B cell (primary cell): ENCODE results near the gene RCBTB1. TPM values are rescaled to one million over a fixed set of nuclear protein-coding genes. Genes with fewer than 3 reads are reported as not detected.

Experiments
- ATAC-seq: fragments of 200-7000 bp; cut with Tn5 transposase; one replicate; pipeline ENCODE4 v1.10.0; 2021; ENCODE audit warnings: low read depth, mild to moderate bottlenecking, moderate number of reproducible peaks, moderate library complexity
- CTCF ChIA-PET: fragments of 350-600 bp; sonication (Branson Sonifier 250); formaldehyde crosslinking; loops from one replicate; lab custom pipeline; 2021; ENCODE audit warnings: antibody characterized with exemption, inconsistent platforms; lab: Charles Lee
- POLR2A ChIA-PET: fragments of 350-600 bp; sonication (Branson Sonifier 250); formaldehyde crosslinking; loops from one replicate; lab custom pipeline; 2021; ENCODE audit warnings: antibody characterized with exemption; lab: Charles Lee
- DNase-seq: peaks from one replicate; pipeline ENCODE4 v3.0.0; 2013
- H2AFZ ChIP-seq: 2 replicates; pipeline ENCODE4 v1.6.1; 2012; ENCODE audit warnings: mild to moderate bottlenecking, low read depth, low read length; ENCODE audit not compliant: insufficient read depth, poor library complexity, severe bottlenecking
- H3K27ac ChIP-seq, 2 donors: 1 replicate in 1 of 2; 2 replicates in 1 of 2; pipeline ENCODE4 v1.5.1; 2012 to 2013; ENCODE audit warnings: low read length in 2 of 2, mild to moderate bottlenecking in 2 of 2, moderate library complexity in 1 of 2
- H3K27me3 ChIP-seq, 4 experiments: fragments of 200-600 bp in 1 of 4; sonication (generic) in 1 of 4; replicated peaks in 1 of 4; 1 replicate in 2 of 4; 2 replicates in 2 of 4; pipeline versions ENCODE4 v1.6.1 to v1.7.0; 2013 to 2016; ENCODE audit warnings: low read length in 3 of 4, mild to moderate bottlenecking in 2 of 4, mixed read lengths in 1 of 4, moderate library complexity in 1 of 4; ENCODE audit not compliant: insufficient read depth in 4 of 4, control insufficient read depth in 3 of 4; ENCODE audit errors: control extremely low read depth in 1 of 4
- H3K36me3 ChIP-seq, 2 experiments: replicated peaks in 1 of 2; 1 replicate in 1 of 2; 2 replicates in 1 of 2; pipeline versions ENCODE4 v1.6.1 to v1.7.1; 2013; ENCODE audit warnings: low read length in 1 of 2; ENCODE audit not compliant: insufficient read depth in 2 of 2, control insufficient read depth in 1 of 2; ENCODE audit errors: control extremely low read depth in 1 of 2, extremely low read depth in 1 of 2
- H3K4me1 ChIP-seq, 2 donors: fragments of 200-600 bp in 1 of 2; sonication (generic) in 1 of 2; 1 replicate in 1 of 2; 2 replicates in 1 of 2; pipeline versions ENCODE4 v1.5.1 to v1.6.1; 2013 to 2017; ENCODE audit warnings: low read length in 2 of 2; ENCODE audit not compliant: control insufficient read depth in 2 of 2, insufficient read depth in 2 of 2
- H3K4me2 ChIP-seq: replicated peaks from 2 replicates; pipeline ENCODE3; 2012; ENCODE audit warnings: mild to moderate bottlenecking, low read depth, low read length; ENCODE audit not compliant: poor library complexity, severe bottlenecking
- H3K4me3 ChIP-seq, 5 experiments: fragments of 200-600 bp in 1 of 5; sonication (generic) in 1 of 5; 1 replicate in 3 of 5; 2 replicates in 2 of 5; pipeline versions ENCODE4 v1.5.1 to v1.7.0; 2011 to 2016; ENCODE audit warnings: low read length in 4 of 5, mild to moderate bottlenecking in 4 of 5, low read depth in 2 of 5, control low read depth in 1 of 5, moderate library complexity in 1 of 5; ENCODE audit not compliant: insufficient read depth in 1 of 5; ENCODE audit errors: control extremely low read depth in 1 of 5, extremely low read depth in 1 of 5
- H3K79me2 ChIP-seq: fragments of 200-600 bp; sonication (generic); one replicate; pipeline ENCODE4 v1.6.0; 2016; ENCODE audit warnings: low read length; ENCODE audit not compliant: control insufficient read depth, insufficient read depth
- H3K9ac ChIP-seq: fragments of 200-600 bp; sonication (generic); 2 replicates; pipeline ENCODE4 v1.6.1; 2017; ENCODE audit warnings: mild to moderate bottlenecking, low read length, moderate library complexity
- H3K9me3 ChIP-seq, 3 donors: one replicate each; pipeline versions ENCODE4 v1.6.1 to v1.7.1; 2013; ENCODE audit warnings: low read length in 2 of 3; ENCODE audit not compliant: control insufficient read depth in 2 of 3, insufficient read depth in 1 of 3; ENCODE audit errors: control extremely low read depth in 1 of 3
- H4K20me1 ChIP-seq: 2 replicates; pipeline ENCODE4 v1.6.0; 2012; ENCODE audit warnings: mild to moderate bottlenecking, low read length; ENCODE audit not compliant: insufficient read depth, control insufficient read depth, poor library complexity, severe bottlenecking
- H3K27ac Mint-ChIP-seq: one replicate; pipeline ENCODE4 v1.8.0; 2021; ENCODE audit warnings: mixed read lengths
- H3K27me3 Mint-ChIP-seq: one replicate; pipeline ENCODE4 v1.8.0; 2021; ENCODE audit warnings: mixed read lengths
- H3K4me1 Mint-ChIP-seq: one replicate; pipeline ENCODE4 v1.8.0; 2021; ENCODE audit warnings: mixed read lengths
- H3K4me3 Mint-ChIP-seq: one replicate; pipeline ENCODE4 v1.8.0; 2021; ENCODE audit warnings: mixed read lengths
- H3K9me3 Mint-ChIP-seq: one replicate; pipeline ENCODE4 v1.8.0; 2022; ENCODE audit warnings: mixed read lengths; ENCODE audit not compliant: insufficient read depth
- CTCF ChIP-seq: fragments of 200-600 bp; IDR thresholded peaks from one replicate; pipeline ENCODE4 v1.8.0; 2022; ENCODE audit warnings: antibody characterized with exemption, mild to moderate bottlenecking
- EZH2 ChIP-seq: IDR thresholded peaks from 2 replicates; pipeline ENCODE4 v1.6.1; 2012; ENCODE audit warnings: borderline replicate concordance, low read depth, mild to moderate bottlenecking, moderate library complexity, low read length; ENCODE audit not compliant: insufficient read depth, poor library complexity, severe bottlenecking
- WGBS: methylation state at CpG from one replicate; pipeline ENCODE4 v1.1.5; 2013; ENCODE audit warnings: missing lambda C conversion rate; ENCODE audit not compliant: insufficient coverage; 5-methylcytosine and 5-hydroxymethylcytosine counted together
- intact Hi-C: fragments of 100-400 bp; cut with micrococcal nuclease; formaldehyde crosslinking; loops from one replicate; pipeline ENCODE4 v1.10.0; 2022
- polyA plus RNA-seq: library from polyadenylated mRNA; depleted of rRNA; stranded (reverse); fragments of >200 nt; gene quantifications from 2 replicates; pipeline ENCODE4 v1.2.3, GENCODE V29; 2012
- total RNA-seq, 2 donors: library from RNA; stranded (reverse); fragments of 120-200 nt in 1 of 2; gene quantifications; 1 replicate in 1 of 2; 2 replicates in 1 of 2; pipeline versions ENCODE4 v1.2.3 to v1.2.4, GENCODE V29; 2013 to 2022

Gene RCBTB1
- total and polyA plus RNA-seq, 2 donors (not counting 1 experiment from before 2014, with no cell fraction given), result 10.7 to 35.2 TPM

GRCh38 chr13:49538404-49538803 is 47.0 kb downstream of the RCBTB1 start:
- H4K20me1 ChIP-seq, result no peaks in the 10 kb centered on the region
- no peaks in the 10 kb centered on the region for H3K27me3 Mint-ChIP-seq
- DNase-seq, result no peak
- no peaks in the 10 kb centered on the region for H3K79me2 ChIP-seq
- WGBS, result 100% methylated on average over 1 of the region's 2 CpGs
- H3K27ac ChIP-seq, result no peak overlapping the region
- POLR2A ChIA-PET, result no interaction called here
- H3K4me3 Mint-ChIP-seq, result no peak overlapping the region
- no peaks in the 10 kb centered on the region for H3K36me3 ChIP-seq
- no peak overlapping the region for H3K9ac ChIP-seq
- no peaks in the 10 kb centered on the region for H3K27me3 ChIP-seq
- CTCF ChIA-PET, result interaction anchor here (0.6 to 0.7 kb wide), 2 partner anchors 68 to 267 kb away, joined by 3 read pairs; no protein-coding TSS in a partner anchor
- intact Hi-C loops, result no loop called here
- no peak for ATAC-seq
- peaks cover 53% of the 10 kb centered on the region for H3K4me1 Mint-ChIP-seq
- TF ChIP-seq EZH2, result no peak
- TF ChIP-seq CTCF, result no peak
- H3K4me1 ChIP-seq, result peaks cover 36 to 44% of the 10 kb centered on the region in 2 donors
- H3K27ac Mint-ChIP-seq, result peak overlapping the region; percentile 73
- no peak overlapping the region for H3K4me3 ChIP-seq
- H3K9me3 ChIP-seq, result no peaks in the 10 kb centered on the region
- no peaks in the 10 kb centered on the region for H3K9me3 Mint-ChIP-seq
- no peak overlapping the region for H2AFZ ChIP-seq
- H3K4me2 ChIP-seq, result no peak overlapping the region

- peaks cover 71% of the 10 kb centered on the region for H3K4me1 Mint-ChIP-seq
- Histone ChIP-seq H3K79me2 (no peaks in the 10 kb centered on the region), H3K36me3 (no peaks in the 10 kb centered on the region), H4K20me1 (no peaks in the 10 kb centered on the region), H2AFZ (no peak overlapping the region), H3K9ac (no peak overlapping the region), H3K27me3 (no peaks in the 10 kb centered on the region), H3K27ac (peak overlapping the region in 1 of 2 donors; percentile 12), H3K4me3 (no peak overlapping the region), H3K4me2 (peak overlapping the region; percentile 21), H3K4me1 (peaks cover 50 to 58% of the 10 kb centered on the region in 2 donors), H3K9me3 (no peaks in the 10 kb centered on the region)
- WGBS, result 4% methylated on average over 3 of the region's 7 CpGs
- peak overlapping the region; percentile 38 for H3K27ac Mint-ChIP-seq
- no peaks in the 10 kb centered on the region for H3K9me3 Mint-ChIP-seq
- ATAC-seq (peak; percentile 37), DNase-seq (peak; percentile 29)
- intact Hi-C loops, result no loop called here
- CTCF ChIA-PET, result interaction anchor here (1.6 kb wide), 1 partner anchor 8 kb away, joined by 4 read pairs; no protein-coding TSS in a partner anchor
- POLR2A ChIA-PET, result no interaction called here
- TF ChIP-seq CTCF, result no peak
- TF ChIP-seq EZH2, result no peak
- H3K27me3 Mint-ChIP-seq, result no peaks in the 10 kb centered on the region
- peak overlapping the region; percentile 12 for H3K4me3 Mint-ChIP-seq
Observed at GRCh38 chr13:49536144-49536873, 49.0 kb downstream of the RCBTB1 start.
